PC-9 (cell line): ENCODE measurements around the gene ATXN7L2. TPM values are rescaled to one million over a fixed set of nuclear protein-coding genes. Genes with fewer than 3 reads are reported as not detected.

Source experiments
- BruUV-seq: library from RNA; stranded (reverse); fragments of 400-500 nt; replicated peaks from 2 replicates; lab custom pipeline; 2021; lab: Mats Ljungman, UMichigan
- CTCF ChIA-PET: fragments of 300-600 bp; sonication (Branson Sonifier 250); formaldehyde crosslinking; loops from one replicate; lab custom pipeline; 2022; ENCODE audit warnings: antibody characterized with exemption; lab: Charles Lee
- POLR2A ChIA-PET: fragments of 300-600 bp; sonication (Branson Sonifier 250); formaldehyde crosslinking; loops from one replicate; lab custom pipeline; 2022; ENCODE audit warnings: antibody characterized with exemption; ENCODE audit not compliant: unreplicated experiment; lab: Charles Lee
- DNase-seq, 2 experiments: peaks; one replicate each; pipeline versions ENCODE4 v3.0.0 to v3.0.0-alpha.2; 2015 to 2022; ENCODE audit warnings: mixed read lengths in 1 of 2
- H2AFZ ChIP-seq: fragments of 200-600 bp; sonication (generic); 2 replicates; pipeline ENCODE4 v1.8.1; 2017; ENCODE audit warnings: antibody characterized with exemption
- H3F3A ChIP-seq: fragments of 200-600 bp; sonication (generic); 2 replicates; pipeline ENCODE4 v1.8.1; 2017; ENCODE audit warnings: antibody characterized with exemption, mild to moderate bottlenecking, low read depth; ENCODE audit not compliant: insufficient read depth
- H3K27ac ChIP-seq: fragments of 200-600 bp; sonication (generic); 2 replicates; pipeline ENCODE4 v1.6.1; 2016; ENCODE audit warnings: mixed run types
- H3K27me3 ChIP-seq: fragments of 200-600 bp; sonication (generic); 2 replicates; pipeline ENCODE4 v1.6.1; 2016; ENCODE audit warnings: low read depth, mixed run types; ENCODE audit not compliant: insufficient read depth
- H3K36me3 ChIP-seq: fragments of 200-600 bp; sonication (generic); 2 replicates; pipeline ENCODE4 v1.6.1; 2016; ENCODE audit warnings: low read depth, mixed run types
- H3K4me1 ChIP-seq: fragments of 200-600 bp; sonication (generic); replicated peaks from 2 replicates; pipeline ENCODE4 v1.6.1; 2016; ENCODE audit warnings: mixed run types; ENCODE audit not compliant: insufficient read depth
- H3K4me2 ChIP-seq: fragments of 200-600 bp; sonication (generic); 2 replicates; pipeline ENCODE4 v1.6.1; 2017; ENCODE audit warnings: mixed run types
- H3K4me3 ChIP-seq: fragments of 200-600 bp; sonication (generic); 2 replicates; pipeline ENCODE4 v1.6.1; 2016; ENCODE audit warnings: mixed run types
- H3K79me2 ChIP-seq: fragments of 200-600 bp; sonication (generic); 2 replicates; pipeline ENCODE4 v1.6.1; 2017; ENCODE audit warnings: low read depth, mixed run types
- H3K9me2 ChIP-seq: fragments of 200-600 bp; sonication (generic); 2 replicates; pipeline ENCODE4 v1.8.1; 2017; ENCODE audit warnings: mild to moderate bottlenecking; ENCODE audit not compliant: insufficient read depth
- H3K9me3 ChIP-seq: fragments of 200-600 bp; sonication (generic); 2 replicates; pipeline ENCODE4 v1.8.1; 2016; ENCODE audit warnings: low read depth; ENCODE audit not compliant: insufficient read depth
- H4K20me1 ChIP-seq: fragments of 200-600 bp; sonication (generic); 2 replicates; pipeline ENCODE4 v1.8.1; 2017; ENCODE audit not compliant: insufficient read depth
- CTCF ChIP-seq: fragments of 200-600 bp; sonication (generic); conservative IDR thresholded peaks from 2 replicates; pipeline ENCODE4 v1.6.1; 2017; ENCODE audit warnings: mixed run types, antibody characterized with exemption, mild to moderate bottlenecking, moderate library complexity
- EZH2 ChIP-seq: fragments of 200-600 bp; sonication (generic); IDR thresholded peaks from 2 replicates; pipeline ENCODE4 v1.8.0; 2017; ENCODE audit warnings: antibody characterized with exemption, low read depth
- intact Hi-C: fragments of 100-400 bp; cut with micrococcal nuclease; formaldehyde crosslinking; loops from one replicate; pipeline ENCODE4 v1.10.0; 2022; ENCODE audit not compliant: unreplicated experiment
- total RNA-seq: library from RNA; stranded (reverse); gene quantifications from 2 replicates; pipeline ENCODE4 v1.2.3, GENCODE V29; 2021

ATXN7L2 gene
- total RNA-seq, 1 experiment from 2014 or later, result 4.7 TPM

- Histone ChIP-seq H3K27me3 (peaks cover 93% of the 10 kb centered on the region), H3K4me3 (no peak overlapping the region), H2AFZ (no peak overlapping the region), H3F3A (no peaks in the 10 kb centered on the region), H3K79me2 (no peaks in the 10 kb centered on the region), H3K4me2 (no peak overlapping the region), H3K36me3 (no peaks in the 10 kb centered on the region), H3K4me1 (no peaks in the 10 kb centered on the region), H3K27ac (no peak overlapping the region), H4K20me1 (no peaks in the 10 kb centered on the region), H3K9me3 (no peaks in the 10 kb centered on the region), H3K9me2 (no peaks in the 10 kb centered on the region)
- BruUV-seq, result no TSS peak
- DNase-seq, result no peak
- ChIA-PET POLR2A (interaction anchor here (0.6 kb wide), 1 partner anchor 321 kb away, joined by 24 read pairs; no protein-coding TSS in a partner anchor), CTCF (no interaction called here)
- TF ChIP-seq CTCF (no peak), EZH2 (no peak)
- intact Hi-C loops, result no loop called here
These were observed 15.6 kb upstream of the ATXN7L2 start for GRCh38 chr1:109468061-109468460.

GRCh38 chr1:109468903-109469302 is 14.8 kb upstream of the ATXN7L2 start:
- intact Hi-C loops, result no loop called here
- DNase-seq, result no peak
- Histone ChIP-seq H3K27ac (no peak overlapping the region), H3K36me3 (no peaks in the 10 kb centered on the region), H2AFZ (no peak overlapping the region), H3K27me3 (peaks cover 93% of the 10 kb centered on the region), H4K20me1 (no peaks in the 10 kb centered on the region), H3F3A (no peaks in the 10 kb centered on the region), H3K4me2 (no peak overlapping the region), H3K79me2 (no peaks in the 10 kb centered on the region), H3K9me3 (no peaks in the 10 kb centered on the region), H3K4me3 (no peak overlapping the region), H3K4me1 (no peaks in the 10 kb centered on the region), H3K9me2 (no peaks in the 10 kb centered on the region)
- TF ChIP-seq EZH2 (no peak), CTCF (no peak)
- BruUV-seq, result no TSS peak
- POLR2A ChIA-PET, result interaction anchor here (0.6 kb wide), 1 partner anchor 321 kb away, joined by 24 read pairs; no protein-coding TSS in a partner anchor
- CTCF ChIA-PET, result no interaction called here

- ChIA-PET POLR2A (interaction anchor here (0.7 kb wide), 2 partner anchors 21 to 79 kb away, joined by 3 to 5 read pairs; no protein-coding TSS in a partner anchor), CTCF (interaction anchor here (0.6 kb wide), 1 partner anchor 13 kb away, joined by 4 read pairs; the partner anchor contains the start of gene ATXN7L2)
- no TSS peak for BruUV-seq
- no peak overlapping the region for H3K4me2 ChIP-seq
- no peak overlapping the region for H2AFZ ChIP-seq
- H3F3A ChIP-seq, result no peaks in the 10 kb centered on the region
- no peak overlapping the region for H3K4me3 ChIP-seq
- H3K9me2 ChIP-seq, result no peaks in the 10 kb centered on the region
- H3K27me3 ChIP-seq, result peaks cover 93% of the 10 kb centered on the region
- H3K27ac ChIP-seq, result no peak overlapping the region
- no peaks in the 10 kb centered on the region for H3K4me1 ChIP-seq
- H3K79me2 ChIP-seq, result no peaks in the 10 kb centered on the region
- no peaks in the 10 kb centered on the region for H4K20me1 ChIP-seq
- H3K9me3 ChIP-seq, result no peaks in the 10 kb centered on the region
- TF ChIP-seq CTCF (no peak), EZH2 (no peak)
- intact Hi-C loops, result no loop called here
- no peaks in the 10 kb centered on the region for H3K36me3 ChIP-seq
- no peak for DNase-seq
These were observed 13.5 kb upstream of the ATXN7L2 start for GRCh38 chr1:109470245-109470644.
